Karpas-422 (cell line): Measurements from ENCODE around the gene FREM1. TPM values are rescaled to one million over a fixed set of nuclear protein-coding genes. Genes with fewer than 3 reads are reported as not detected.

ENCODE experiments used
- DNase-seq: peaks from one replicate; pipeline ENCODE4 v3.0.0-alpha.2; 2015
- H2AFZ ChIP-seq: fragments of 200-600 bp; sonication (generic); 2 replicates; pipeline ENCODE4 v1.6.1; 2014; ENCODE audit warnings: antibody characterized with exemption, low read length, mixed read lengths
- H3K27ac ChIP-seq: fragments of 200-600 bp; sonication (generic); 2 replicates; pipeline ENCODE4 v1.5.1; 2014; ENCODE audit warnings: mild to moderate bottlenecking, low read length, moderate library complexity
- H3K27me3 ChIP-seq: fragments of 200-600 bp; sonication (generic); 2 replicates; pipeline ENCODE4 v1.6.1; 2014; ENCODE audit warnings: low read length, mixed read lengths
- H3K36me3 ChIP-seq: fragments of 200-600 bp; sonication (generic); 2 replicates; pipeline ENCODE4 v1.6.1; 2014; ENCODE audit warnings: low read length, mixed read lengths; ENCODE audit not compliant: insufficient read depth
- H3K4me1 ChIP-seq: fragments of 200-600 bp; sonication (generic); 2 replicates; pipeline ENCODE4 v1.6.1; 2014; ENCODE audit warnings: mild to moderate bottlenecking, low read length, mixed read lengths
- H3K4me2 ChIP-seq: fragments of 200-600 bp; sonication (generic); 2 replicates; pipeline ENCODE4 v1.6.1; 2014; ENCODE audit warnings: low read length, low read depth, mild to moderate bottlenecking; ENCODE audit not compliant: poor library complexity, severe bottlenecking
- H3K4me3 ChIP-seq: fragments of 200-600 bp; sonication (generic); 2 replicates; pipeline ENCODE4 v1.5.1; 2014; ENCODE audit warnings: mild to moderate bottlenecking, antibody characterized with exemption, low read length, mixed read lengths
- H3K79me2 ChIP-seq: fragments of 200-600 bp; sonication (generic); 2 replicates; pipeline ENCODE4 v1.6.1; 2014; ENCODE audit warnings: mild to moderate bottlenecking, low read length, mixed read lengths
- H3K9ac ChIP-seq: fragments of 200-600 bp; sonication (generic); 2 replicates; pipeline ENCODE4 v1.6.0; 2014; ENCODE audit warnings: low read length
- H3K9me2 ChIP-seq: fragments of 200-600 bp; sonication (generic), shearing (Covaris generic); replicated peaks from 2 replicates; pipeline ENCODE4 v1.6.0; 2014; ENCODE audit warnings: mild to moderate bottlenecking, low read length, moderate library complexity; ENCODE audit not compliant: insufficient read depth
- H3K9me3 ChIP-seq: fragments of 300-700, 200-600 bp; sonication (generic); 2 replicates; pipeline ENCODE4 v1.6.1; 2014; ENCODE audit warnings: low read length, mixed read lengths
- H4K20me1 ChIP-seq: fragments of 200-600 bp; sonication (generic); 2 replicates; pipeline ENCODE4 v1.6.1; 2014; ENCODE audit warnings: mild to moderate bottlenecking, antibody characterized with exemption, low read length, low read depth; ENCODE audit not compliant: insufficient read depth
- total RNA-seq: library from RNA; depleted of rRNA; stranded (reverse); fragments of >200 nt; shearing (Covaris generic); gene quantifications from 2 replicates; pipeline ENCODE4 v1.2.3, GENCODE V29; 2014; ENCODE audit warnings: low replicate concordance; rRNA removed

The FREM1 gene, protein sequence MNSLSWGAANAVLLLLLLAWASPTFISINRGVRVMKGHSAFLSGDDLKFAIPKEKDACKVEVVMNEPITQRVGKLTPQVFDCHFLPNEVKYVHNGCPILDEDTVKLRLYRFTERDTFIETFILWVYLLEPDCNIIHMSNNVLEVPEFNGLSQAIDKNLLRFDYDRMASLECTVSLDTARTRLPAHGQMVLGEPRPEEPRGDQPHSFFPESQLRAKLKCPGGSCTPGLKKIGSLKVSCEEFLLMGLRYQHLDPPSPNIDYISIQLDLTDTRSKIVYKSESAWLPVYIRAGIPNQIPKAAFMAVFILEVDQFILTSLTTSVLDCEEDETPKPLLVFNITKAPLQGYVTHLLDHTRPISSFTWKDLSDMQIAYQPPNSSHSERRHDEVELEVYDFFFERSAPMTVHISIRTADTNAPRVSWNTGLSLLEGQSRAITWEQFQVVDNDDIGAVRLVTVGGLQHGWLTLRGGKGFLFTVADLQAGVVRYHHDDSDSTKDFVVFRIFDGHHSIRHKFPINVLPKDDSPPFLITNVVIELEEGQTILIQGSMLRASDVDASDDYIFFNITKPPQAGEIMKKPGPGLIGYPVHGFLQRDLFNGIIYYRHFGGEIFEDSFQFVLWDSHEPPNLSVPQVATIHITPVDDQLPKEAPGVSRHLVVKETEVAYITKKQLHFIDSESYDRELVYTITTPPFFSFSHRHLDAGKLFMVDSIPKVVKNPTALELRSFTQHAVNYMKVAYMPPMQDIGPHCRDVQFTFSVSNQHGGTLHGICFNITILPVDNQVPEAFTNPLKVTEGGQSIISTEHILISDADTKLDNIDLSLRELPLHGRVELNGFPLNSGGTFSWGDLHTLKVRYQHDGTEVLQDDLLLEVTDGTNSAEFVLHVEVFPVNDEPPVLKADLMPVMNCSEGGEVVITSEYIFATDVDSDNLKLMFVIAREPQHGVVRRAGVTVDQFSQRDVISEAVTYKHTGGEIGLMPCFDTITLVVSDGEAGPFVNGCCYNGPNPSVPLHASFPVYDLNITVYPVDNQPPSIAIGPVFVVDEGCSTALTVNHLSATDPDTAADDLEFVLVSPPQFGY (N-terminal part only)
- total RNA-seq = not detected in 2 replicates

DNA sequence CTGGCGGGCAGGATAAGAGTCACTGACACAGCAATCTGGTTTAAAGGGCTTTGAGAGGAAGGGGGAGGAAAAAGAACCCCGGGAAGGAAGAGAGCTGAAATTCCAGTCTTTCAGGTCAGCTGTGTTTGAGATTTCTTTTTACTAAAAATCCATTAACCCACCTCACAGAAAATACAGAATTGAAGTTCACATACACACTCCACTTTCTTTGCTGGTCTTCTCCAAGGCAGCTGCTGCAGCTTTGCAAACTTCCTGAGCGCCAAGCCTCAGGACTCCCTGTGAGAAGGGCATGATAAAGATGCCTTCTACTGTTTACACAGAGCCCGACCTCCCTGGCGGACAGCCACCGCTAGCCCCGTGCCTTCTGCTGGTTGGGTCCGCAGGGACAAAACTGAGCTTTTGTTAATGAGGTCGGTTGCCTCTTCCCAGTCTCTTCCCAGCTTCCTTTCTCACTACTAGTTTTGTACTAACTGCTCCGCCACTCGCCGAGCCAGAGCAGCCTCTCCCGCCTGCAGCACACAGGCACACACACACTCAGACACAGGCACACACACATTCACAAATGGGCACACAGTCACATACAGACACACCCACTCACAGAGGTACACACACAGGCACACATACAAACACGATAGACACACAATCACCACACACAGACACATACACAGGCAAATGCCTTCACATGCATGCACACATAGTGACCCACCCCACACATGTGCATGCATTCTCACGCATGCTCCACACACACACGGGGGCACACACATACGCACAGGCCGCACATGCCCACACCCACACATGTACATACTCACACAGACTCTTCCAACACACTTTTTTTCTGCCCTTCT lies at the start of gene FREM1:
TSS of gene FREM1 (minus strand) at position 468 of the 845 bp plus-strand sequence. CDS start 41,451 bp downstream, outside the sequence.
- Histone ChIP-seq H3K9me2 (no peaks in the 10 kb centered on the region), H2AFZ (no peak within 1 kb of the TSS), H3K27ac (no peak within 1 kb of the TSS), H3K4me3 (no peak within 1 kb of the TSS), H4K20me1 (no peaks in the 10 kb centered on the region), H3K36me3 (no peaks in the 10 kb centered on the region), H3K4me2 (no peak within 1 kb of the TSS), H3K4me1 (no peaks in the 10 kb centered on the region), H3K9me3 (no peaks in the 10 kb centered on the region), H3K9ac (no peak within 1 kb of the TSS), H3K79me2 (no peaks in the 10 kb centered on the region), H3K27me3 (no peaks in the 10 kb centered on the region)
- DNase-seq = no peak

DNA sequence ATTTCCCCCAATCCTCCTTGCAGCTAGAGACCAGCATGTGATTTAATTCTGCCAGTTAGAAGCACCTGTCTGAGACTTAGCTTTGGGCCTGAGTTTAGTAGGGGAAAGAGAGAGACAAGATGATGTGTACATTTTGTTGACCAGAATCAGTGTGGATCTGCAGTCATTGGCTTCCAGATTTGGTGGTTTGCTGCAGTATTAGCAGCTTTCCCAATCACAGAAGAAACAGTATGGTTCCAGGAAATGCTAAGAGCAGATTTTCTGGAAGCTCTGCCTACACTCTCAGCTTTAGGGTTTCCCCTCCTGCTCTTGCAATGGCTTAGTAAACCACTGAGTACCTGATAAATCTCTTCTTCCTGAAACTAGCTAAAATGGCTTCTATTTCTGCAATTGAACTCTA lies 48.8 kb upstream of the FREM1 start:
- H3K9ac ChIP-seq = no peak overlapping the region

DNA sequence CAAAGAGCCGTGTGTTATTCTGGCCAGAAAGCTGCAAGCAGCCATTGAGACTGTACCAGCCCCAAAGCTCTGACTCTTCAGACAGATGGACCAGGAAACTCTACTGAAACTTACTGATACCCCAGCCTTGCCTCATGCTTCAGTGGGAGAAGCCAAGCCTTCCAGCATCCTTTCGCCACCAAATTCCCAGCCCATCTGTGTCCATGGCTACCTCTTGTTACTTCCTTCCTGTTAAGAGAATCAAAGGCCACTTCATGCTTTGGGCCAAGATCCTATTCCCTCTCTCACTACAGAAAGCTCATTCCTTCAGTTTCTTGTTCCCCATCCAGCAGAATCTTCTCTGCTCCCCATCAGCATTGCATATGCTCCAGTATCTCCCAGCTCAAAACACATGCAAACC lies 46.9 kb upstream of the FREM1 start:
- no peaks in the 10 kb centered on the region for H3K9me3 ChIP-seq
- no peak overlapping the region for H3K4me2 ChIP-seq
- H3K79me2 ChIP-seq = no peaks in the 10 kb centered on the region
- no peaks in the 10 kb centered on the region for H3K27me3 ChIP-seq
- H3K36me3 ChIP-seq = no peaks in the 10 kb centered on the region
- no peak overlapping the region for H3K4me3 ChIP-seq
- H3K9ac ChIP-seq = no peak overlapping the region
- no peaks in the 10 kb centered on the region for H4K20me1 ChIP-seq
- no peak overlapping the region for H3K27ac ChIP-seq
- peaks cover 7% of the 10 kb centered on the region for H3K4me1 ChIP-seq
- H3K9me2 ChIP-seq = no peaks in the 10 kb centered on the region
- H2AFZ ChIP-seq = no peak overlapping the region
- no peak for DNase-seq

More for the DNA sequence above, 48.8 kb upstream of the FREM1 start:
- Histone ChIP-seq H3K9me2 (no peaks in the 10 kb centered on the region), H4K20me1 (no peaks in the 10 kb centered on the region), H3K4me2 (no peak overlapping the region), H3K4me1 (peaks cover 7% of the 10 kb centered on the region), H3K36me3 (no peaks in the 10 kb centered on the region), H2AFZ (no peak overlapping the region), H3K27me3 (no peaks in the 10 kb centered on the region), H3K4me3 (no peak overlapping the region), H3K9me3 (no peaks in the 10 kb centered on the region), H3K79me2 (no peaks in the 10 kb centered on the region), H3K27ac (no peak overlapping the region)
- DNase-seq = no peak

DNA sequence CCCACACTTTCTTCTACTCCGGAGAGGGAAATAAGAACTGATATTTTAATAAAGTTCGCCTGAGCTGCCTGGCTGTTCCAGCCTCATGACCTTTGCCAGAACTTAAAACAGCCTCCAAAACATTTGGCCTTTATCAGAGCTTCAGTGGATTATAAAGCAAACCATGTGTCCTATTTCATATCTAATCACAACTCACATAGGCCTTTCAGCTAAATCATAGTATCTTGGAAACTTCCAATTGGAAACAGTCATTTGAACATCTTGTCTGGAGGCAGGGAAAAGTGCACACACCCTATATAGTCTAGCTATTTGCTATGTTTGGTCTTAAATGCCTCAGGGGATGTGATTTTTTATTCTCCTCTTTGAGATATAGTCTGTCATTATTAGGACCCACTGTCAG lies 46.0 kb upstream of the FREM1 start:
- Histone ChIP-seq H3K9me2 (no peaks in the 10 kb centered on the region), H3K27ac (no peak overlapping the region), H3K9me3 (no peaks in the 10 kb centered on the region)

DNA sequence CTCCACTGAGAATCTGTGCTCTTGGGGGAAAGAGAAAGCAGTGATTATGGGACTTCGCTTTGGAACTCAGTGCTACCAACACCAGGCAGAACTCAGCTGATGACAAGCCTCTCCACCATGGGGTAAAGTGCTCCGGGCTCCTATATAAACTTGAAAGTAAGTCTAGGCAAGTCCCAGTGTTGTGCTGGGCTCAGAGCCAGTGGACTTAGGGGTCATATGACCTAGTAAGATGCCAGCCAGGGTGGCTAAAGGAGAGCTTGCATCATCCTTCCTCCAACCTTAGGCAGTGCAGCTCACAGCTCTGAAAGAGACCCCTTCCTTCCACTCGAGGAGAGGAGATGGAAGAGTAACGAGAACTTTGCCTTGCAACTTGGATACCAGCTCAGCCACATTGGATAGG lies 35.1 kb upstream of the FREM1 start:
- no peak overlapping the region for H3K4me3 ChIP-seq
- H3K4me1 ChIP-seq = no peaks in the 10 kb centered on the region
- DNase-seq = no peak
- no peak overlapping the region for H3K9ac ChIP-seq
- H3K79me2 ChIP-seq = no peaks in the 10 kb centered on the region
- no peaks in the 10 kb centered on the region for H3K36me3 ChIP-seq
- H2AFZ ChIP-seq = no peak overlapping the region
- H3K9me3 ChIP-seq = no peaks in the 10 kb centered on the region
- no peak overlapping the region for H3K27ac ChIP-seq
- H4K20me1 ChIP-seq = no peaks in the 10 kb centered on the region
- no peaks in the 10 kb centered on the region for H3K27me3 ChIP-seq
- H3K4me2 ChIP-seq = no peak overlapping the region
- H3K9me2 ChIP-seq = no peaks in the 10 kb centered on the region

More for the DNA sequence above, 46.0 kb upstream of the FREM1 start:
- no peak overlapping the region for H2AFZ ChIP-seq
- H3K4me3 ChIP-seq = no peak overlapping the region
- H3K4me1 ChIP-seq = no peaks in the 10 kb centered on the region; the same call in 1 of the 2 replicates
- no peaks in the 10 kb centered on the region for H3K79me2 ChIP-seq
- H3K27me3 ChIP-seq = no peaks in the 10 kb centered on the region
- no peak for DNase-seq
- H3K4me2 ChIP-seq = no peak overlapping the region
- H3K36me3 ChIP-seq = no peaks in the 10 kb centered on the region
- H4K20me1 ChIP-seq = no peaks in the 10 kb centered on the region
- H3K9ac ChIP-seq = no peak overlapping the region

DNA sequence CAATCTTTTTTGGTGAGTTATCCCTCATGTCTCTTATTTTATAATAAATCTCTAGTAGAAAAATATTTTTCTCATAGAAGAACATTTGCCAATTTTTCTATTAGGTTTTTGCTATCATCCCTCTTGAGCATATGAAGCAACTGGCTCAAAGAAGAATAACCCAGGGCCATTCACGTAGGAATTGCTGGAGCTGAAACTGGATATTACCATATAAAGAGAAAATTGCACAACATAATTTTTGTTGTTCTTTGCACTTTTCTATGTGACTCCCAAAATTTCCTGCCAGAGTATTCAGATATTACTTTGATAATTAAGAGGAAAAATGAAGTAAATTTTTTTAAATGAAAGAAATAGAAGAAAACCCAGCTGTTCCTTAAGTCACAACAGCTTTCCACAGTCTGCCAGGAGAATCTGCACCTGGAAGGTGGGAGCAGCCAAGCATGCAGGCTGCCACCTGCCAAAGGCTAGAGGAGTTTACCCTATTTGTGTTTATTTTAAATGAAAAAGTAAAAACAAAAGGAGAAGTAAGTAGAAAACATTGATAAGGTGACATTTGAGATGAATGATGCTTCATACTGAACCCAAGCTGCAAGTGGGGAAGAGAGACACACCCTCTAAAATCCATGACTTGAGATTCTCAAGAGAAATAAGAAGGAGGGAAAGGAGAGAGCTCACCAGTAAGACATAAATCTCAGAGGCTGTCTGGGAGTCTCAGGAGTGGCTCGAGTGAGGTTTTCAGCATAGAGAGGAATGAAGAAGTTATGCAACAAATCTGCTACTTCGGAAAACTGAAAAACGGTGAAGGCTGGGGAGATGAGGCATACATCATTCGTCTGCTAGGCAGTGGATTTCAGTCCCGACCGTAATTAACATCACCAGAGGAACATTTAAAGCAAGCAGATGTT lies 31.5 kb upstream of the FREM1 start:
- Histone ChIP-seq H3K4me3 (no peak overlapping the region), H3K9me3 (no peaks in the 10 kb centered on the region), H3K27ac (no peak overlapping the region), H3K9me2 (no peaks in the 10 kb centered on the region), H3K4me2 (no peak overlapping the region), H4K20me1 (no peaks in the 10 kb centered on the region), H3K9ac (no peak overlapping the region), H3K27me3 (no peaks in the 10 kb centered on the region), H2AFZ (no peak overlapping the region), H3K36me3 (no peaks in the 10 kb centered on the region), H3K4me1 (no peaks in the 10 kb centered on the region), H3K79me2 (no peaks in the 10 kb centered on the region)
- DNase-seq = no peak

DNA sequence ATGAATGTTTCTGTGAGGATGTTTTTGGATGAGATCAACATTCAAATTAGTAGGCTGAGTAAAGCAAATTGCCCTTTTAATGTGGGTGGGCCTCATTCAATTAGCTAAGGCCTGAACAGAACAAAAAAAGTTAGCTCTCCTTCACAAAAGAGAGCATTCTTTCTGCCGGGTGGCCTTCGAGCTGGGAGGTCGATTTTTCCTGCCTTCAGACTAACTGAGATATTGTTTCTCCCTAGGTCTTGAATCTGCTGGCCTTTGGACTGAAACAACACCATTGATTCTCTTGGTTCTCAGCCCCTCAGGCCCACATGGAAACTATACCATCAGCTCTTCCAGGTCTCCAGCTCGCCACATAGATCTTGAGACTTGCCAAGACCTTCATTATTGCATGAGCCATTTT lies 29.1 kb upstream of the FREM1 start:
- no peak overlapping the region for H3K9ac ChIP-seq
- H3K36me3 ChIP-seq = no peaks in the 10 kb centered on the region
- H3K79me2 ChIP-seq = no peaks in the 10 kb centered on the region
- H3K9me3 ChIP-seq = no peaks in the 10 kb centered on the region
- H3K27me3 ChIP-seq = no peaks in the 10 kb centered on the region
- no peak for DNase-seq
- no peaks in the 10 kb centered on the region for H3K4me1 ChIP-seq
- no peak overlapping the region for H2AFZ ChIP-seq
- H3K4me3 ChIP-seq = no peak overlapping the region
- H4K20me1 ChIP-seq = no peaks in the 10 kb centered on the region
- no peaks in the 10 kb centered on the region for H3K9me2 ChIP-seq
- no peak overlapping the region for H3K4me2 ChIP-seq
- H3K27ac ChIP-seq = no peak overlapping the region
